HCT116 (cell line): Measurements from ENCODE around the gene MYH7.

Source experiments
- CTCF ChIP-seq, 3 experiments: fragments of 200-600 bp in 1 of 3; sonication (generic) in 1 of 3; IDR thresholded peaks in 2 of 3; conservative IDR thresholded peaks in 1 of 3; 2 replicates each; pipeline ENCODE4 v1.5.1; 2012 to 2017; ENCODE audit warnings: low read depth in 2 of 3, low read length in 2 of 3, antibody characterized with exemption in 1 of 3, borderline replicate concordance in 1 of 3, control low read depth in 1 of 3, mild to moderate bottlenecking in 1 of 3, mixed read lengths in 1 of 3, mixed run types in 1 of 3, moderate library complexity in 1 of 3; ENCODE audit not compliant: insufficient read depth in 1 of 3
- POLR2A ChIP-seq: IDR thresholded peaks from 2 replicates; pipeline ENCODE4 v1.7.0; 2011; ENCODE audit warnings: borderline replicate concordance; ENCODE audit not compliant: insufficient read depth, insufficient read length; ENCODE audit errors: extremely low read depth
- POLR2AphosphoS5 ChIP-seq: IDR thresholded peaks from 2 replicates; pipeline ENCODE4 v1.6.1; 2011; ENCODE audit warnings: mild to moderate bottlenecking, low read depth, low read length, moderate library complexity
- ZNF274 ChIP-seq: fragments of 200-500 bp; sonication (Bioruptor generic); IDR thresholded peaks from 2 replicates; pipeline ENCODE4 v1.6.1; 2014; ENCODE audit warnings: mild to moderate bottlenecking, low read depth, low read length, inconsistent platforms
- TF ChIP-seq, protein P1 (sequence below): IDR thresholded peaks from 2 replicates; pipeline ENCODE4 v1.6.1; 2012

DNA sequence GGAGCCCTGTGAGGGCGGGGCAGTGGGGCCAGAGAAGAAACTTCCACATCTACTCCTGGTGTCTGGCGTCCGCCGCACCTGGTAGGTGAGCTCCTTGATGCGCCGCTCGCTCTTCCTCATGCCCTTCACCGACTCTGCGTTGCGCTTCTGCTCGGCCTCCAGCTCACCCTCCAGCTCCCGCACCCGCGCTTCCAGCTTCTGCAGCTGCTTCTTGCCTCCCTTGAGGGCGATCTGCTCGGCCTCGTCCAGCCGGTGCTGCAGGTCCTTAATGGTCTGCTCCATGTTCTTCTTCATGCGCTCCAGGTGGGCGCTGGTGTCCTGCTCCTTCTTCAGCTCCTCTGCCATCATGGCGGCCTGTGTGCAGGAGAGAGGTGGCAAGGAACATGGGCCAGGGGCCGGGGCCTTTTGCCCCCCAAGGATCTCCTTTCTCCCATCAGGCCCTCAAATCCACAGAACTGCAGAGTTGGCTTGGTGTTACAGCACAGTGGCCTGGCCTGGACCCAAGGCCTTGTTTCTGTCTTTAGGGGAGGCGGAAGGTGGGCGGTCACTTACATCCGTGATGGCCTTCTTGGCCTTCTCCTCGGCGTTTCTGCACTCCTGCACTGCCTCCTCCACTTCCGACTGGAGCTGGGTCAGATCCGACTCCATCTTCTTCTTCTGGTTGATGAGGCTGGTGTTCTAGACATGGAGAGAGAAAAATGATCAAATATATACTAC lies 50.9 kb downstream of the MYH7 start:
- no peak for TF ChIP-seq CTCF (IDR thresholded peaks at IDR 0.05 in 2 of 3, conservative IDR thresholded peaks at IDR 0.05 in 1 of 3; ENCODE audit: borderline replicate concordance in 1 of 3, insufficient read depth in 1 of 3, low read depth in 2 of 3, low read length in 2 of 3)
- TF ChIP-seq POLR2AphosphoS5 = no peak
- TF ChIP-seq ZNF274 = no peak
- no peak for TF ChIP-seq POLR2A
- TF ChIP-seq, protein P1, sequence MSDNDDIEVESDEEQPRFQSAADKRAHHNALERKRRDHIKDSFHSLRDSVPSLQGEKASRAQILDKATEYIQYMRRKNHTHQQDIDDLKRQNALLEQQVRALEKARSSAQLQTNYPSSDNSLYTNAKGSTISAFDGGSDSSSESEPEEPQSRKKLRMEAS = no peak
